LNCAP (cell line): Measurements from ENCODE around the gene ANGPTL5.

Experiments
- CTCF ChIP-seq: fragments of 450-650 bp; IDR thresholded peaks from 2 replicates; pipeline ENCODE4 v1.5.1; 2017; ENCODE audit warnings: mild to moderate bottlenecking

ANGPTL5 gene

GRCh38 chr11:101916422-101916821 lies at the start of gene ANGPTL5:
ANGPTL5 (minus strand) TSS chr11:101916522; CDS start chr11:101907909, 8,613 bp downstream.
- TF ChIP-seq CTCF, result no peak

- TF ChIP-seq CTCF, result no peak
These were observed 43.9 kb upstream of the ANGPTL5 start for GRCh38 chr11:101960231-101960630.

- no peak for TF ChIP-seq CTCF
These were observed 39.4 kb upstream of the ANGPTL5 start for GRCh38 chr11:101955701-101956100.

GRCh38 chr11:101955278-101955677 lies 39.0 kb upstream of the ANGPTL5 start:
- no peak for TF ChIP-seq CTCF

GRCh38 chr11:101949680-101950220 lies 33.4 kb upstream of the ANGPTL5 start:
- no peak for TF ChIP-seq CTCF

- peak; percentile 15; the same call in 1 of the 2 replicates for TF ChIP-seq CTCF
These were observed 29.1 kb upstream of the ANGPTL5 start for GRCh38 chr11:101945448-101945847.

- TF ChIP-seq CTCF, result no peak
These were observed 28.6 kb upstream of the ANGPTL5 start for GRCh38 chr11:101944923-101945322.
